ENCODE results near the gene TMEM14A. TPM values are rescaled to one million over a fixed set of nuclear protein-coding genes. Genes with fewer than 3 reads are reported as not detected.

The TMEM14A gene
- total RNA-seq = 10 to 100 TPM in 1 of 2 donors, 1 to 10 TPM in 1; 9.2 to 12.6 TPM
- polyA plus RNA-seq (2013, experiment 1 of 2) = 32.7 TPM
- 30.0 TPM for polyA plus RNA-seq (2013, experiment 2 of 2)
- long read RNA-seq, experiment 1, transcript TMEM14A-201 (5 exons, 992 nt) = major isoform, 5 of 10 reads
- long read RNA-seq, experiment 1, partial matches to known transcripts = 0 of 10 reads
- long read RNA-seq, experiment 1, other reads (novel, unspliced or antisense) = 5 of 10 reads
- long read RNA-seq, experiment 2, transcript TMEM14A-201 (5 exons, 992 nt) = major isoform, 7 of 7 reads
- long read RNA-seq, experiment 2, partial matches to known transcripts = 0 of 7 reads
- long read RNA-seq, experiment 2, other reads (novel, unspliced or antisense) = 0 of 7 reads
- long read RNA-seq, experiment 3, transcript TMEM14A-201 (5 exons, 992 nt) = major isoform, 35 of 35 reads
- long read RNA-seq, experiment 3, partial matches to known transcripts = 0 of 35 reads
- long read RNA-seq, experiment 3, other reads (novel, unspliced or antisense) = 0 of 35 reads
- long read RNA-seq, experiment 4, transcript TMEM14A-201 (5 exons, 992 nt) = major isoform, 38 of 39 reads
- long read RNA-seq, experiment 4, partial matches to known transcripts = 0 of 39 reads
- long read RNA-seq, experiment 4, other reads (novel, unspliced or antisense) = 1 of 39 reads

DNA sequence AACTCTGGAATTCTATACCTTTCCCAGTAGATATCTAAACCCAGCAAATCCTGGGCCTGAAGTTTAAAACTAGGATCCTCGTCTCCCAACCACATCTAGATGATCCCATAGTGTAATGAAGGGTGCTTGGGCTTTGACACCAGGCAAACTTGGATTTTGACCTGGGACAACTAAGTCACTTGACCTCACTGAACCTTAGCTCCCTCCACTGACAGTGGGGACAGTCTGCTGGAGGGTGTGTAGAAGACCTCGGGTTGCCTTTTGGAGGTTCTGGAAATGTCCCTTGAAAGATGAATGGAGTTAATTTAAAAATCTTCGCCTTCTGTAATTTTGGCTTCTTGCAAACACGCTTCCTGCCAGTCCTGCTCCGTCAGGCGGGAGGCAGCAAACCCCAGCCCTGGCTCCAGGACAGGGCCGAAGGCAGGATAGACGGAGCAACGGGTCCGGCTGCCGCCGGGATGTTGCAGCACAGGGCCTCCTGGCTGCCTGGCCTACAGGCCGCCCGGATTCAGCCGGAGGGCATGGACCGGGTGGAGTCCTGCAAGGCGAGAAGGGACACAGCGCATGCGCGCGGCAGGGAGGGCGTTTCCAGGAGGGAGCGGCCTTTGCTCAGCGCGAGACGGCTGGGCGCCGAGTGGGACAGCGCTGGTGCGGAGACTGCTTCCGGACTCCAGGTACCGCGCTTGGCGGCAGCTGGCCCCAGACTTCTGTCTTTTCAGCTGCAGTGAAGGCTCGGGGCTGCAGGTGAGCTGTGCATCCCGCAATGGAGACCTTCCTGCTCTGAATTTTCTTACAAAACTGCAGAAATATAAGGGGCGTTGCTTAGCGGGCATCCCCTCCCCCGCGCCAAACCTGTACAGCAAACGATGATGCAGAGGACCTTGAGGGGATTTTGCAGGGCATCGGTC lies at the start of gene TMEM14A:
TSS of gene TMEM14A (plus strand) at position 612 of the 908 bp plus-strand sequence. CDS start 5,990 bp downstream, outside the sequence.
- H3K9me3 ChIP-seq (ENCODE audit: control insufficient read depth, low read length) = no peaks in the 10 kb centered on the region
- peak within 1 kb of the TSS; percentile 81 for H3K27ac Mint-ChIP-seq
- no peaks in the 10 kb centered on the region for H3K27me3 Mint-ChIP-seq (ENCODE audit: insufficient read depth)
- H3K36me3 Mint-ChIP-seq (ENCODE audit: low read depth) = peaks cover 25% of the 10 kb centered on the region
- H3K36me3 ChIP-seq (ENCODE audit: control insufficient read depth, insufficient read depth, low read length) = peaks cover 9% of the 10 kb centered on the region
- H3K4me3 Mint-ChIP-seq = peak within 1 kb of the TSS; percentile 73
- no peaks in the 10 kb centered on the region for H3K27me3 ChIP-seq (ENCODE audit: control insufficient read depth, insufficient read depth, low read length, poor library complexity, severe bottlenecking)
- peak within 1 kb of the TSS; percentile 12 for H3K9ac ChIP-seq (ENCODE audit: extremely low read depth, low read length, poor library complexity, severe bottlenecking)
- H3K4me1 ChIP-seq (ENCODE audit: control insufficient read depth, insufficient read depth, low read length) = peaks cover 16% of the 10 kb centered on the region
- H3K9me3 Mint-ChIP-seq = no peaks in the 10 kb centered on the region
- H3K4me1 Mint-ChIP-seq = peaks cover 39% of the 10 kb centered on the region
- peak within 1 kb of the TSS; percentile 86 for H3K4me3 ChIP-seq (ENCODE audit: low read length)
- H3K27ac ChIP-seq (ENCODE audit: low read depth, low read length) = no peak within 1 kb of the TSS
- TF ChIP-seq, protein P1, sequence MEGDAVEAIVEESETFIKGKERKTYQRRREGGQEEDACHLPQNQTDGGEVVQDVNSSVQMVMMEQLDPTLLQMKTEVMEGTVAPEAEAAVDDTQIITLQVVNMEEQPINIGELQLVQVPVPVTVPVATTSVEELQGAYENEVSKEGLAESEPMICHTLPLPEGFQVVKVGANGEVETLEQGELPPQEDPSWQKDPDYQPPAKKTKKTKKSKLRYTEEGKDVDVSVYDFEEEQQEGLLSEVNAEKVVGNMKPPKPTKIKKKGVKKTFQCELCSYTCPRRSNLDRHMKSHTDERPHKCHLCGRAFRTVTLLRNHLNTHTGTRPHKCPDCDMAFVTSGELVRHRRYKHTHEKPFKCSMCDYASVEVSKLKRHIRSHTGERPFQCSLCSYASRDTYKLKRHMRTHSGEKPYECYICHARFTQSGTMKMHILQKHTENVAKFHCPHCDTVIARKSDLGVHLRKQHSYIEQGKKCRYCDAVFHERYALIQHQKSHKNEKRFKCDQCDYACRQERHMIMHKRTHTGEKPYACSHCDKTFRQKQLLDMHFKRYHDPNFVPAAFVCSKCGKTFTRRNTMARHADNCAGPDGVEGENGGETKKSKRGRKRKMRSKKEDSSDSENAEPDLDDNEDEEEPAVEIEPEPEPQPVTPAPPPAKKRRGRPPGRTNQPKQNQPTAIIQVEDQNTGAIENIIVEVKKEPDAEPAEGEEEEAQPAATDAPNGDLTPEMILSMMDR (conservative IDR thresholded peaks at IDR 0.05) = peak; percentile 26
- 11 to 17% methylated on average over 19 to 42 of the region's 42 CpGs for WGBS, 2 experiments (ENCODE audit: insufficient coverage in 1 of 2, insufficient read length in 1 of 2)
- peak; percentile 99 for DNase-seq

DNA sequence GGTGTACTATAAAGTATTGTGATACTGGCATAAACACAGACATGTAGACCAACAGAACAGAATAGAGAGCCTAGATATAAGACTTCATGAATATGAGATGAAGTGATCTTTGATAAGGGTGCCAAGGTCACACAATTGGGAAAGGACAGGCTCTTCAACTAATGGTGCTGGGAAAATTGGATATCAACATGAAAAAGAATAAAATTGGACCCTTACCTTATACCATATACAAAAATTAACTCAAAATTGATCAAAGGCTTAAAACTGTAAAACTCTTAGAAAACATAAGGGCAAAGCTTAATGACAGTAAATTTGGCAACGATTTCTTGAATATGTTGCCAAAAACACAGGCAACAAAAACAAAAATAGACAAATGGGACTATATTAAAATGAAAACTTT lies 49.3 kb upstream of the TMEM14A start:
- TF ChIP-seq, protein P1 (conservative IDR thresholded peaks at IDR 0.05) = no peak
- H3K4me3 ChIP-seq (ENCODE audit: low read length) = no peak overlapping the region
- Mint-ChIP-seq H3K36me3 (ENCODE audit: low read depth) (no peaks in the 10 kb centered on the region), H3K27me3 (ENCODE audit: insufficient read depth) (no peaks in the 10 kb centered on the region), H3K27ac (no peak overlapping the region), H3K4me3 (no peak overlapping the region), H3K4me1 (peaks cover 5% of the 10 kb centered on the region), H3K9me3 (no peaks in the 10 kb centered on the region)
- no peaks in the 10 kb centered on the region for H3K36me3 ChIP-seq (ENCODE audit: control insufficient read depth, insufficient read depth, low read length)
- DNase-seq = no peak
- H3K27ac ChIP-seq (ENCODE audit: low read depth, low read length) = no peak overlapping the region
- WGBS, 2 experiments (ENCODE audit: insufficient coverage in 1 of 2, insufficient read length in 1 of 2) = 92% methylated on average over 1 of the region's 1 CpG; no CpG with 5 or more reads in 1 of the 2 experiments
- H3K9ac ChIP-seq (ENCODE audit: extremely low read depth, low read length, poor library complexity, severe bottlenecking) = no peak overlapping the region
- no peaks in the 10 kb centered on the region for H3K27me3 ChIP-seq (ENCODE audit: control insufficient read depth, insufficient read depth, low read length, poor library complexity, severe bottlenecking)
- no peaks in the 10 kb centered on the region for H3K9me3 ChIP-seq (ENCODE audit: control insufficient read depth, low read length)
- H3K4me1 ChIP-seq (ENCODE audit: control insufficient read depth, insufficient read depth, low read length) = no peaks in the 10 kb centered on the region

- H3K9me3 ChIP-seq (ENCODE audit: control insufficient read depth, low read length) = no peaks in the 10 kb centered on the region
- Mint-ChIP-seq H3K27ac (no peak overlapping the region), H3K4me1 (peaks cover 5% of the 10 kb centered on the region), H3K4me3 (no peak overlapping the region), H3K36me3 (ENCODE audit: low read depth) (no peaks in the 10 kb centered on the region), H3K9me3 (no peaks in the 10 kb centered on the region), H3K27me3 (ENCODE audit: insufficient read depth) (no peaks in the 10 kb centered on the region)
- H3K9ac ChIP-seq (ENCODE audit: extremely low read depth, low read length, poor library complexity, severe bottlenecking) = no peak overlapping the region
- no peaks in the 10 kb centered on the region for H3K4me1 ChIP-seq (ENCODE audit: control insufficient read depth, insufficient read depth, low read length)
- no peaks in the 10 kb centered on the region for H3K27me3 ChIP-seq (ENCODE audit: control insufficient read depth, insufficient read depth, low read length, poor library complexity, severe bottlenecking)
- no peaks in the 10 kb centered on the region for H3K36me3 ChIP-seq (ENCODE audit: control insufficient read depth, insufficient read depth, low read length)
- no peak overlapping the region for H3K27ac ChIP-seq (ENCODE audit: low read depth, low read length)
- TF ChIP-seq, protein P1 (conservative IDR thresholded peaks at IDR 0.05) = no peak
- 85% methylated on average over 2 of the region's 2 CpGs; no CpG with 5 or more reads in 1 of the 2 experiments for WGBS, 2 experiments (ENCODE audit: insufficient coverage in 1 of 2, insufficient read length in 1 of 2)
- no peak overlapping the region for H3K4me3 ChIP-seq (ENCODE audit: low read length)
- no peak for DNase-seq
Observed at GRCh38 chr6:52622810-52623209, 48.1 kb upstream of the TMEM14A start.

Measured in endodermal cell (in vitro differentiated cells).